NCI-H1694 (cell line): ENCODE results near the gene CISD3.

Source experiments
- DNase-seq: peaks from one replicate; lab custom pipeline; 2025; lab: John Stamatoyannopoulos, UW

The CISD3 gene

GRCh38 chr17:38779965-38780752 is 50.0 kb downstream of the CISD3 start:
- DNase-seq = no peak

GRCh38 chr17:38783227-38783626 is 53.1 kb downstream of the CISD3 start:
- DNase-seq = no peak
